OCI-LY7 (cell line): ENCODE data around the gene PAN3.

Experiments
- CTCF ChIP-seq: fragments of 200-600 bp; sonication (generic); conservative IDR thresholded peaks from 2 replicates; pipeline ENCODE4 v1.5.1; 2014; ENCODE audit warnings: mild to moderate bottlenecking, antibody characterized with exemption, low read length, moderate library complexity, mixed read lengths
- EZH2phosphoT487 ChIP-seq: fragments of 200-600 bp; sonication (generic); IDR thresholded peaks from 2 replicates; pipeline ENCODE4 v1.6.1; 2018; ENCODE audit warnings: low read depth, borderline replicate concordance, mild to moderate bottlenecking, mixed run types, antibody characterized with exemption, low read length, moderate library complexity, mixed read lengths

- no peak for TF ChIP-seq CTCF
- no peak for TF ChIP-seq EZH2phosphoT487
Measured at GRCh38 chr13:28250542-28250941, 112.2 kb downstream of the PAN3 start.
